MM.1S (cell line): ENCODE measurements around the gene HHIPL2.
"Not testable (repeated sequence)": the region's sequence is repeated elsewhere in the genome, so short reads cannot be mapped to it uniquely, and the experiment has no call there.

ENCODE experiments used
- CTCF ChIP-seq: fragments of 300-600 bp; sonication (generic); IDR thresholded peaks from 2 replicates; pipeline ENCODE4 v1.5.1; 2016; ENCODE audit warnings: antibody characterized with exemption, low read length, mixed read lengths
- EZH2 ChIP-seq: fragments of 300-600 bp; sonication (generic); optimal IDR thresholded peaks from 2 replicates; pipeline ENCODE3; 2017; ENCODE audit warnings: low read depth, mild to moderate bottlenecking, antibody characterized with exemption, low read length, mixed read lengths

GRCh38 chr1:222476436-222476835 is 71.5 kb downstream of the HHIPL2 start:
- TF ChIP-seq CTCF, EZH2: not testable (repeated sequence)
